Measurements from ENCODE around the gene ALKBH3.

Gene ALKBH3

GRCh38 chr11:43923406-43924111 is 42.9 kb downstream of the ALKBH3 start:
- no peak for DNase-seq

GRCh38 chr11:43924112-43924855 is 43.7 kb downstream of the ALKBH3 start:
- DNase-seq, result no peak

- DNase-seq, result no peak
Observed at GRCh38 chr11:43925063-43925931, 44.7 kb downstream of the ALKBH3 start.

GRCh38 chr11:43925932-43926505 is 45.4 kb downstream of the ALKBH3 start:
- no peak for DNase-seq

- no peak for DNase-seq
Observed at GRCh38 chr11:43927070-43927469, 46.4 kb downstream of the ALKBH3 start.

GRCh38 chr11:43927925-43928707 is 47.5 kb downstream of the ALKBH3 start:
- no peak for DNase-seq

- no peak for DNase-seq
Observed at GRCh38 chr11:43928721-43929120, 48.1 kb downstream of the ALKBH3 start.

GRCh38 chr11:43930868-43931716 is 50.5 kb downstream of the ALKBH3 start:
- no peak for DNase-seq

- DNase-seq, result no peak
Observed at GRCh38 chr11:43931717-43932039, 51.0 kb downstream of the ALKBH3 start.

- DNase-seq, result no peak
Observed at GRCh38 chr11:43933226-43933607, 52.6 kb downstream of the ALKBH3 start.

- no peak for DNase-seq
Observed at GRCh38 chr11:43933608-43934551, 53.2 kb downstream of the ALKBH3 start.

GRCh38 chr11:43934601-43935423 is 54.2 kb downstream of the ALKBH3 start:
- DNase-seq, result no peak

- no peak for DNase-seq
Observed at GRCh38 chr11:43935424-43935979, 54.9 kb downstream of the ALKBH3 start.

GRCh38 chr11:43936076-43936475 is 55.4 kb downstream of the ALKBH3 start:
- DNase-seq, result no peak

- DNase-seq, result no peak
Observed at GRCh38 chr11:43937434-43938411, 57.1 kb downstream of the ALKBH3 start.

GRCh38 chr11:43941257-43941994 is 60.8 kb downstream of the ALKBH3 start:
- no peak for DNase-seq

Data from activated CD8-positive, alpha-beta memory T cell treated with anti-CD3 and anti-CD28 coated beads for 24 hours (primary cell).